ENCODE data around the gene TRRAP. TPM values are rescaled to one million over a fixed set of nuclear protein-coding genes. Genes with fewer than 3 reads are reported as not detected.

Gene TRRAP
- total RNA-seq, 1 experiment from 2014 or later = 26.1 TPM

DNA sequence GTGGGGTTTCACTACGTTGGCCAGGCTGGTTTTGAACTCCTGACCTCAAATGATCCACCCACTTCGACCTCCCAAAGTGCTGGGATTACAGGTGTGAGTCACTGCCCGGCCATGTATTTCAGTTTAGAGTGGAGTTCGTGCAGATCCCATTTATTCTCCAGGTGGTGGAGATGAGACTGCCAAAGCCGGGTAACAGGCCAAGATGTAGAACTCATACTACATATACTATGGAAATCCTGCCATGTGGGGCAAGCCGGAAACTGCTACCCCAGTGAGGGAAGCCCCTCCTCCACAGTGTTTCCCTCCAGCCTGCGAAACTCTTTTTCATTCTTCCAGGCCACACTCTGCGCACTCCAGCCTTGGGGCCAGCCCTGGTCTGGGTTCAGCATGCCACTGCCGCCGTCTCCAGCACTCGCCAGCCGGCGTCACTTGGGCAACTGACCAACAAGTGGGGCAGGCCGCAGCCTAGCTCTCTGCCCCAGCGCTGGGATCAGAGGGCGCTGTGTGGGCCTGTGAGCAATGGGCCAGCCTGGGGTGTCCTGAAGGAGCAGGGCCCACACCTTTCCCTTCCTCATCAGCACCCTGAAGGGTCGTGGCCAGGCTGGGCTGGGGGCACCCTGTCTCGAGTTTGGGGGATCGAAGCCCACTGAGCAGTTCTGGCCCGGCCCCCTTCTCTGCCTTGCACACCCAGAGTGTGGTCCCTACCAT lies 122.0 kb downstream of the TRRAP start:
- H3K4me1 ChIP-seq (ENCODE audit: low read length) = peaks cover 8% of the 10 kb centered on the region
- H3K27me3 ChIP-seq (ENCODE audit: low read length) = no peaks in the 10 kb centered on the region
- no peak overlapping the region for H3K4me2 ChIP-seq (ENCODE audit: low read depth, low read length, poor library complexity, severe bottlenecking)
- H3K4me3 ChIP-seq (ENCODE audit: low read length) = no peak overlapping the region
- H3K36me3 ChIP-seq (ENCODE audit: insufficient read depth, low read length) = peaks cover 28% of the 10 kb centered on the region
- H3K79me2 ChIP-seq (ENCODE audit: low read length) = no peaks in the 10 kb centered on the region
- H3K9me2 ChIP-seq (replicated peaks; ENCODE audit: insufficient read depth, low read length) = no peaks in the 10 kb centered on the region
- H3K9me3 ChIP-seq (ENCODE audit: low read length) = no peaks in the 10 kb centered on the region
- no peak for DNase-seq
- no peak overlapping the region for H2AFZ ChIP-seq (ENCODE audit: low read length)
- H3K9ac ChIP-seq (ENCODE audit: low read length) = no peak overlapping the region
- no peaks in the 10 kb centered on the region for H4K20me1 ChIP-seq (ENCODE audit: insufficient read depth, low read depth, low read length)
- H3K27ac ChIP-seq (ENCODE audit: low read length) = no peak overlapping the region

- Histone ChIP-seq H3K9ac (ENCODE audit: low read length) (no peak overlapping the region), H3K27me3 (ENCODE audit: low read length) (no peaks in the 10 kb centered on the region), H3K9me3 (ENCODE audit: low read length) (no peaks in the 10 kb centered on the region), H4K20me1 (ENCODE audit: insufficient read depth, low read depth, low read length) (no peaks in the 10 kb centered on the region), H3K9me2 (replicated peaks; ENCODE audit: insufficient read depth, low read length) (no peaks in the 10 kb centered on the region), H3K79me2 (ENCODE audit: low read length) (no peaks in the 10 kb centered on the region), H3K27ac (ENCODE audit: low read length) (no peak overlapping the region), H3K4me1 (ENCODE audit: low read length) (peaks cover 14% of the 10 kb centered on the region), H3K36me3 (ENCODE audit: insufficient read depth, low read length) (peaks cover 28% of the 10 kb centered on the region), H2AFZ (ENCODE audit: low read length) (no peak overlapping the region), H3K4me2 (ENCODE audit: low read depth, low read length, poor library complexity, severe bottlenecking) (no peak overlapping the region), H3K4me3 (ENCODE audit: low read length) (no peak overlapping the region)
- no peak for DNase-seq
These were observed 122.7 kb downstream of the TRRAP start for GRCh38 chr7:99000904-99001465.

GRCh38 chr7:99001482-99002147 lies 123.3 kb downstream of the TRRAP start:
- H3K9ac ChIP-seq (ENCODE audit: low read length) = no peak overlapping the region
- no peak for DNase-seq
- H3K27ac ChIP-seq (ENCODE audit: low read length) = no peak overlapping the region
- 0 out of 2 replicates have a peak, but pooled peaks cover 3% of the 10 kb centered on the region for H3K79me2 ChIP-seq (ENCODE audit: low read length)
- H3K9me3 ChIP-seq (ENCODE audit: low read length) = no peaks in the 10 kb centered on the region
- H3K4me3 ChIP-seq (ENCODE audit: low read length) = no peak overlapping the region
- peaks cover 19% of the 10 kb centered on the region for H3K4me1 ChIP-seq (ENCODE audit: low read length)
- no peaks in the 10 kb centered on the region for H3K27me3 ChIP-seq (ENCODE audit: low read length)
- no peaks in the 10 kb centered on the region for H3K9me2 ChIP-seq (replicated peaks; ENCODE audit: insufficient read depth, low read length)
- no peak overlapping the region for H3K4me2 ChIP-seq (ENCODE audit: low read depth, low read length, poor library complexity, severe bottlenecking)
- no peak overlapping the region for H2AFZ ChIP-seq (ENCODE audit: low read length)
- peaks cover 31% of the 10 kb centered on the region for H3K36me3 ChIP-seq (ENCODE audit: insufficient read depth, low read length)
- H4K20me1 ChIP-seq (ENCODE audit: insufficient read depth, low read depth, low read length) = no peaks in the 10 kb centered on the region

- Histone ChIP-seq H3K9me3 (ENCODE audit: low read length) (no peaks in the 10 kb centered on the region), H3K9ac (ENCODE audit: low read length) (no peak overlapping the region), H3K36me3 (ENCODE audit: insufficient read depth, low read length) (peaks cover 37% of the 10 kb centered on the region), H3K4me2 (ENCODE audit: low read depth, low read length, poor library complexity, severe bottlenecking) (no peak overlapping the region), H3K79me2 (ENCODE audit: low read length) (0 out of 2 replicates have a peak, but pooled peaks cover 3% of the 10 kb centered on the region), H2AFZ (ENCODE audit: low read length) (no peak overlapping the region), H4K20me1 (ENCODE audit: insufficient read depth, low read depth, low read length) (no peaks in the 10 kb centered on the region), H3K4me1 (ENCODE audit: low read length) (peaks cover 19% of the 10 kb centered on the region), H3K9me2 (replicated peaks; ENCODE audit: insufficient read depth, low read length) (no peaks in the 10 kb centered on the region), H3K27me3 (ENCODE audit: low read length) (no peaks in the 10 kb centered on the region), H3K27ac (ENCODE audit: low read length) (no peak overlapping the region), H3K4me3 (ENCODE audit: low read length) (no peak overlapping the region)
- DNase-seq = no peak
These were observed 124.0 kb downstream of the TRRAP start for GRCh38 chr7:99002148-99002826.

DNA sequence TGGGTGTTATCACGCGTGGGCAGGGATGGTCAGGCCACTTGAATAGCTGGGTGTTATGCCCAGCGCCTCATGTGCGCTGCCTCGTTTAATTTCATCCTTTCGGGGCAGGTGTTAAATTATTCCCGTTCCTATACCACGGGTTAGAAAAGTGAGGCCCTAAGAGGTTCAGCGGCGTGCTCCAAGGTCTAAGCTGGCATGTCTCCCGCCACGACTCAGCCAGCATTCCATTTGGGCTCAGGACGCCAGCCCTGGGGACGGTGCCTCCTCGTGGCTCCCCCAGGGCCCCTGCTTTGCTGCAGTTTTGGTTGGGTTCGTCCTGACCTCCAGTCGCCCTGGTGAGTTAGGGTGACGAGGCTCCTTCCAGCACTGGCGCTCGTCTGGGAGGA lies 124.5 kb downstream of the TRRAP start:
- no peak overlapping the region for H3K9ac ChIP-seq (ENCODE audit: low read length)
- no peak for DNase-seq
- no peak overlapping the region for H3K4me3 ChIP-seq (ENCODE audit: low read length)
- no peaks in the 10 kb centered on the region for H4K20me1 ChIP-seq (ENCODE audit: insufficient read depth, low read depth, low read length)
- no peak overlapping the region for H3K27ac ChIP-seq (ENCODE audit: low read length)
- no peak overlapping the region for H2AFZ ChIP-seq (ENCODE audit: low read length)
- 0 out of 2 replicates have a peak, but pooled peaks cover 3% of the 10 kb centered on the region for H3K79me2 ChIP-seq (ENCODE audit: low read length)
- no peaks in the 10 kb centered on the region for H3K9me3 ChIP-seq (ENCODE audit: low read length)
- H3K27me3 ChIP-seq (ENCODE audit: low read length) = no peaks in the 10 kb centered on the region
- H3K36me3 ChIP-seq (ENCODE audit: insufficient read depth, low read length) = peaks cover 37% of the 10 kb centered on the region
- no peak overlapping the region for H3K4me2 ChIP-seq (ENCODE audit: low read depth, low read length, poor library complexity, severe bottlenecking)
- no peaks in the 10 kb centered on the region for H3K9me2 ChIP-seq (replicated peaks; ENCODE audit: insufficient read depth, low read length)
- peaks cover 19% of the 10 kb centered on the region for H3K4me1 ChIP-seq (ENCODE audit: low read length)

- H3K36me3 ChIP-seq (ENCODE audit: insufficient read depth, low read length) = peaks cover 37% of the 10 kb centered on the region
- H3K27me3 ChIP-seq (ENCODE audit: low read length) = no peaks in the 10 kb centered on the region
- H3K4me1 ChIP-seq (ENCODE audit: low read length) = peaks cover 19% of the 10 kb centered on the region
- no peaks in the 10 kb centered on the region for H4K20me1 ChIP-seq (ENCODE audit: insufficient read depth, low read depth, low read length)
- 0 out of 2 replicates have a peak, but pooled peaks cover 3% of the 10 kb centered on the region for H3K79me2 ChIP-seq (ENCODE audit: low read length)
- H3K9me2 ChIP-seq (replicated peaks; ENCODE audit: insufficient read depth, low read length) = no peaks in the 10 kb centered on the region
- DNase-seq = no peak
- H3K9me3 ChIP-seq (ENCODE audit: low read length) = no peaks in the 10 kb centered on the region
- H2AFZ ChIP-seq (ENCODE audit: low read length) = no peak overlapping the region
- no peak overlapping the region for H3K4me3 ChIP-seq (ENCODE audit: low read length)
- H3K4me2 ChIP-seq (ENCODE audit: low read depth, low read length, poor library complexity, severe bottlenecking) = no peak overlapping the region
- no peak overlapping the region for H3K27ac ChIP-seq (ENCODE audit: low read length)
- no peak overlapping the region for H3K9ac ChIP-seq (ENCODE audit: low read length)
These were observed 125.1 kb downstream of the TRRAP start for GRCh38 chr7:99003419-99003818.

GRCh38 chr7:99004216-99004615 lies 125.9 kb downstream of the TRRAP start:
- no peak for DNase-seq
- H3K9me3 ChIP-seq (ENCODE audit: low read length) = no peaks in the 10 kb centered on the region
- H3K27me3 ChIP-seq (ENCODE audit: low read length) = no peaks in the 10 kb centered on the region
- no peak overlapping the region for H3K27ac ChIP-seq (ENCODE audit: low read length)
- H2AFZ ChIP-seq (ENCODE audit: low read length) = no peak overlapping the region
- H3K9me2 ChIP-seq (replicated peaks; ENCODE audit: insufficient read depth, low read length) = no peaks in the 10 kb centered on the region
- H3K9ac ChIP-seq (ENCODE audit: low read length) = no peak overlapping the region
- 0 out of 2 replicates have a peak, but pooled peaks cover 3% of the 10 kb centered on the region for H3K79me2 ChIP-seq (ENCODE audit: low read length)
- peaks cover 19% of the 10 kb centered on the region for H3K4me1 ChIP-seq (ENCODE audit: low read length)
- H3K4me2 ChIP-seq (ENCODE audit: low read depth, low read length, poor library complexity, severe bottlenecking) = no peak overlapping the region
- H3K4me3 ChIP-seq (ENCODE audit: low read length) = no peak overlapping the region
- H4K20me1 ChIP-seq (ENCODE audit: insufficient read depth, low read depth, low read length) = no peaks in the 10 kb centered on the region
- peaks cover 37% of the 10 kb centered on the region for H3K36me3 ChIP-seq (ENCODE audit: insufficient read depth, low read length)

Measured in Karpas-422 (cell line).